Stimulated activated CD8-positive, alpha-beta memory T cell treated with anti-CD3 and anti-CD28 coated beads, Interleukin-12 subunit alpha, Interleukin-12 subunit beta, amount 100 ng/mL, for 24 hours (primary cell): Measurements from ENCODE around the gene TENT5A.
"Not testable (repeated sequence)": the region's sequence is repeated elsewhere in the genome, so short reads cannot be mapped to it uniquely, and the experiment has no call there.

Source experiments
- DNase-seq: peaks from one replicate; pipeline ENCODE4 v3.0.0-alpha.2; 2020; ENCODE audit errors: extremely low read depth

Gene TENT5A

DNA sequence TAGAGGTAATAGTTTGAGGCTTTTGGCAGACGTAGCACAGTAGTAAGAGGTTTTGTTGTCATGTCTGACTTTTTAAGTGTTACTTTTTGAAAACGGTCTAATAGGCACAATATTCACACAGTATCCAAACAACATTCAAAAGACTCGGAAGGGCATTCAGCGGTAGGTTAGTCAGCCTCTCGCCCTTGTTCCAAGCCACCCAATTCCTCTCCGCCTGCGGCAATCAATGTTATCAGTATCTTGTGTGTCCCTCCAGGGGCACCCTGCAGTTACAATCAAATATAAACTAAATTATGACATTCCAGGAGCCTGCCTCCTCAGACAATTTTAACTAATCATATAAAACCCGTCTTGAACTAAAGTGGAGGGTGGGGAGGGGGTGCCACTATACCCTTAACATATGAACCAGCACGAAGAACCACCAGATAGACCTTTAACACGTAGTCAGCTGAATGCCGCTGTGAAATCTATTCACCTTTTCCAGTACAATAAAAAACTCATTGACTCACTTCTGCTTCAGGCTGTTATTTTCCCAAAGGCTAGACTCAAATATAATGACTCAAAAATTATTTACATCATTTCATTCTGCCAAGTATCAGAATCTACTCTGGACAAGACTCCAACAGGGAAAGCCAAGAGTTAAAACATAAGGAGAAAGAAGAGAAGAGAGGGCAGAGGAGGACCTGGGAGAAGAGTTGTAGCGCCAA lies 1.6 kb downstream of the TENT5A start:
- DNase-seq, result no peak

DNA sequence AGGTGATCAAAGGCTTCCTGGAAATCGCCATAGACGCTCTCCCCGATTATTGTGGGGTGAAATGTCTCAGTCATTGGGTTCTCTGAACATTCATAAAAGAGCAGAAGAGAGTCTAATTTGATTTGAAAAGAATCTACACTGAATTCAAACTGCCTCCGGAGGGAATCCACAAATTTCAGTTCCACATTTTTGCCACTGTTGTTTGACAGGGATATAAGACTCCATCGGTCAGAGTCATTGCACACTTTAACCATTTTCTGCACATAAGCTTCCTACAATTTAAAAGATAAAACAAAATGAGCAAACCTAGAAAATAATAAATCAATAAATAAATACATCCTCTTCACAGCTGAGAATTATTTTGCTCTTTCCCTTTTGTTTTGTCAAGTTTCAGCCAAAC lies 2.3 kb downstream of the TENT5A start:
- no peak for DNase-seq

DNA sequence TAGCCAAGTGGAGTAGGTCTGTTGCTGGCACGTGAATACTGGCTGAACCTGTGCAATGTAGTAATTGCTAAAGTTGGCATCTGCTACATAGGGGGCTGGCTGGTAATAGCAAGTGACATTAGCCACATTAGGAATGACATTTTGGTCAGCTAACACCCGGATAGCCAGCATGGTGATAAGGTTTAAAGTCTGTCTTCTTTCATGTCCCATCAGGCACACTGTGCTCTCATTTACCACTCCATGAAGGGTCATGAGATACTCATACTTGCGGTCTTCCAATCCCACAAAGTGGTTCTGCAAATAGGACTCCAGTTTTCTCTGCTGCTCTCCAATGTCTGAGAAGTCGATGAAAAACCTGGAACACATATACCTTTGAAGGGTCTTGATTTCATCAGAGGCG lies 2.8 kb downstream of the TENT5A start:
- DNase-seq, result no peak

DNA sequence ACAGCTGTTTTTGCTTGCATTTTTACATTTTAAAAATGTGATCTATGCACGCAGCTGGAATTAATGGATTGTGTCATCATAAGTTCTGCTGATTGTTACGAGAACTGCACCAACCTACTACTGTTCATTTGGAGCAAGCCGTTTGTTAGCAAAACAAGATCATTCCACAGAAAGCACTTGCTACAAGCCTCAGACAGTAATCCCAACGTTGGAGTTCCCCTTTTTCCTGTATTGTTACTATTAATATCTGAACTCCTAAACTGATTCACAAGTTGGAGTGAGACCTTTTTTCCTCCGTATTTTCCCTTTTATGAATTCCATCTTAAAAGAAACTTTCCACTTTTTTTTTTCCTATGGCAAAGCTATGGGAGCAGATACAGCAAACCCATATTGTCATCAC lies 3.5 kb downstream of the TENT5A start:
- DNase-seq, result no peak

DNA sequence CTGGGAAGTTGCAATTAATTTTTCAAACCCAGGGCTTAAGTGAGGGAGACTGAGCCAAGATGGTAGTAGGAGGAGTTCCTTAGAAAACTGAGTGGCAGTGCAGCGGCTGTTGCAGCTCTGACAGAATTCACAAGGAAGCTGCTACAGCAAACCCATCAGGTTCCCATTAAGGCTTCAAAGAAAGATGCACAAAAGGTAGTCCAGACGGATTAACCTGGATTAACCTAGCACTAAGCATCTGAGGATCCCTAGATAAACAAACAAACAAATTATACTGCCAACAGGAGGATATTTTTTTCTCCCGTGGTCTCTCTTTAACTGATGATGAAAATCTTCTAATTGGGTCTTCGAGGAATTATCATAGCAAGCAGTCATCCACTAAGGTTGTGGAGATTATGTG lies 5.2 kb downstream of the TENT5A start:
- no peak for DNase-seq

DNA sequence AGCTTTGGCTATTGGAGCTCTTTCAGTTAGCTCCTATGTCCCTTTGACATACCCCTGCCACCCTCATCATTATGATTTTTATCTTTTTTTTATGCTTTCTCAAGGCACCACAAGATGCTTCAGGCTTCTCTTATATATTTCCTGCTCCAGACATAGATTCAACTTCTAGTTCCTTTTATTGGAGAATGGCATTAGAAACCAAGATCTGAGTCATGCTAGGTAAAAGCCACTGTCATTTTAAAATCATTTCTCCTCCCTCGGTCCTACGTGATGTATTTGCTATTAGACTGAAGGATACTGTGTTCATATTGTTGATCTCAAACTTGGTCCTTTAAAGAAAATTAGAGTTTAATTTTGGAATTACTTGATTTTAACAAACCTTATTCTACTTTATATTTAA lies 8.3 kb downstream of the TENT5A start:
- no peak for DNase-seq

DNA sequence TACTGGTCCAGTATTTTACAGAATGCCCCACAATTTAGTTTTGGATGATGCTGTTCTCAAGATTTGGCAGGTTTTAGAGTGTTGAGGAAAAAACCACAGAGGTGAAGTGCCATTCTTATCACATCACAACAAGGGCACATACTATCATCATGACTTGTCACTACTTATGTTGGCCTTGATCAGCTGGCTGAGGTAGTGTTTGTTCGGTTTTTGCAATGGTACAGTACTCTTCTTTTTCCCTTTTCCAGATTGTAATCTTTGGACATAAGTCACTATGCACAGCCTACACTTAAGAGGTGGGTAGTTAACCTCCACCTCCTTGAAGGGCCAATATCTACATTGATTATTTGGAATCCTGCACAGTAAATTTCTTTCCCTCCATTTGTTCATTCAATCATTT lies 8.8 kb downstream of the TENT5A start:
- no peak for DNase-seq

DNA sequence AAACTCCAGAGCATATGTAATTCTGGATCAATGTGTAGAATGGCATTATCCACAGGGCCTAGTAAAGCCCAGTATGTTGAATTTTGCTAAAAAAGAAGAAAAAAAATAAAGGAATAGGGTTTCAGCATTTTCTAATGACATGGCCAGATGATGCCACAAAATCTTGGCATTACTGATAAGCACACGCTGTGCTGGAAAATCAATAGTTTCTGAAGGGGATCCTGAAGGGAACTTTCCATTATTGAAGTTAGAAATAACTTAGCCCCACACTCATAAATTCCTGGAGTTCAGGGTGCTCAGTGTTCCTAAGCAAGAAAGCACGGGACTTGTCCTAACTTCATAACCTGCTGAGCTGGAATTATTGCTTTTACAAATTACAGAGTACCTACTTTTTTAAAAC lies 10.8 kb downstream of the TENT5A start:
- no peak for DNase-seq

DNA sequence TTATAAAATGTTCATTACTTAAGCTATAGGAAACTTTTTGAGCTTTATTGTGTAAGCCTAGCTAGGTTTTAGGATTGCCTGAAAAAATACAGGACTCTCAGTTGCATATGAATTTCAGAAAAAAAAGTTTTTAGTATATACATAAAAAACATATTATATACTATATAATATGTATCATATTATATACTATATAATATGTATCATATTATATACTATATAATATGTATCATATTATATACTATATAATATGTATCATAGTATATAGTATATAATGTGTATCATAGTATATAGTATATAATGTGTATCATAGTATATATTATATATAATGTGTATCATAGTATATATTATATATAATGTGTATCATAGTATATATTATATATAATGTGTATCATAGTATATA lies 11.9 kb downstream of the TENT5A start:
- not testable (repeated sequence) for DNase-seq

DNA sequence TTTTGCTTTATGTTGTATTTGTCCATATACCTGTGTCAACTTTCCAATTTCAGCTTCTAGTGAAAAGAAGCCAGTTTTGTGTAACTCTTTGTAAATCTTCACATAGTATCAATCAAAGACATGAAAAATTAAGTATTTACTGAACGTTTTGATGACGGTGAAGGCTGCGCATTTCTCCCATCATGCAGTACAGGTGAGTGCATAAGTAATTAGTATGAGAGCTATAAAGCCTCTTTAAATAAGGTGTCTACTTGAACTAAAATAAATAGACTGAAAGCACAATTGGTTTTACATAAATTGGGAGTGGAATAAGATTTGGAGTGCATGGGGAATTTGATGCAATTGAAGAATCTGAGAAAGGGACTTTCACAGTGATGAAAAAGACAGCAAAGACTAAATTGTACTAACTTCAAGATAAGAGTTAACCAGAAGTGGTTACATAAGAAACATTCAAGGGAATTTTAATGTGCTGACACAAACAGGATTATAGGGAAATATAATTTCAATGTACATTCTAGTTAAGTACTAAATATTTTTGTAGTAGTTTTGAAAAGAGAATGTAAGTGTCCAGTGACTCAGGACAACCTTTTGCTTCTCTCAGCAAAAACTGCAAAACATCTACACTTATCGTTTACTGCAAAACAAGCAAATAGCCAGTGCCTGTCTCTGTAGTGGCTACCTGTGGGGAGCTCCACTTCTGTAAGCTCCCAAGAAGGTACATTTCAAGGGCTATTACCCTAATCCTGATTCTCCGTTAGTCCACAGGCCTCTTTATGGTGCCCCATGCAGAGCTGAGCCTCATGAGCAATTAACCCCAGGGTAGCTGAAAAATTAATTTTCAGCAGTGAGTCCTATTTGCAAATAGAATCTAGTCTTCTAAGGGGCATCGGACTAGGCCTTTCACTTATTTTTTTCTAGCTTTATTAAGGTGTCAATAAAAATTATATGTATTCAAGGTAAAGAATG lies 13.0 kb downstream of the TENT5A start:
- no peak for DNase-seq

DNA sequence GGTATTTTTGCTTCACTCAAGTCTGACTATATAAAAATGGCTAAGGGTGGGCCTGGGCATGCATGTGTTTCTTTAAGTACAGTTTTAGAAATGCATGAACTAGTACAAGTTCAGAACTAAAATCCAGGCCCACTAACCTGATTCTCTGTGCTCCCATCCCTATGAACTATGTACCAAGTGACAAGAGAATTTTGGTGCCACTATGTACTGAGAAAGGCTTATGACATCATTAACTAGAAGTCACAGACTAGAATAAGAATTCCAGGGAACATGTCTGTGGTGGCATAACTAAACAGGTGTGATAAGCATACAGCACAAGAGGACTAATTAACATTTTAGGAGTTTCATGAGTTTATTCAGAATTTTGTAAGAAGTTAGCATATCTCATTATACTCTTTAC lies 16.1 kb downstream of the TENT5A start:
- no peak for DNase-seq

DNA sequence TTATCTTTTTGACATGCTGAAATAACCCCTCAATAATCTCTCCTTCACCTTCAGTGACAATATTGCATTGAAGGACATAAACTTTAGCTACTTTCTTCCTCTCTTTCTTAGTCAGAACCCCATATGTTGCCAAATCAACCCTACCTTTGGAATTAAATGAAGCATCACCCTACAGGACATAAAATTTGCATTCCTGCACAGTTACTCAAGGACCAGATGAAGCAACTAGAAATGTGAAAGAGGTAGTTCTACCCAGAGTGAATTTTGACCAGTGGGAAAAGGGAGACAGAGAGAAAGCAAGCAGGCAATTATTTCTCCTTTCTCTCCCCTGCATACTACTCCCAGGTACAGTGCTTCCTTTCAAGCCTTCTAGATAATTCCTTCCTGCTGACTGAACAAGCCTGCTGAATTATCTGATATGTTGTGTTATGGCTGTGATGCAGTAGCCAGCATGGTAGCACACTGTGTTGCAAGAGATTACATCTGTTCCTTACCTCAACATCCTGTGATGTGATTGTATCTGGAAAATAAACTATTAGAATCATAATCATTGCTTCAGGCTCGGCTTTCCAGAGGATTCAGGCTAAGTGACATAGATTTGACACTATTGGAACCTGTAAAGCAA lies 16.6 kb downstream of the TENT5A start:
- DNase-seq, result no peak

DNA sequence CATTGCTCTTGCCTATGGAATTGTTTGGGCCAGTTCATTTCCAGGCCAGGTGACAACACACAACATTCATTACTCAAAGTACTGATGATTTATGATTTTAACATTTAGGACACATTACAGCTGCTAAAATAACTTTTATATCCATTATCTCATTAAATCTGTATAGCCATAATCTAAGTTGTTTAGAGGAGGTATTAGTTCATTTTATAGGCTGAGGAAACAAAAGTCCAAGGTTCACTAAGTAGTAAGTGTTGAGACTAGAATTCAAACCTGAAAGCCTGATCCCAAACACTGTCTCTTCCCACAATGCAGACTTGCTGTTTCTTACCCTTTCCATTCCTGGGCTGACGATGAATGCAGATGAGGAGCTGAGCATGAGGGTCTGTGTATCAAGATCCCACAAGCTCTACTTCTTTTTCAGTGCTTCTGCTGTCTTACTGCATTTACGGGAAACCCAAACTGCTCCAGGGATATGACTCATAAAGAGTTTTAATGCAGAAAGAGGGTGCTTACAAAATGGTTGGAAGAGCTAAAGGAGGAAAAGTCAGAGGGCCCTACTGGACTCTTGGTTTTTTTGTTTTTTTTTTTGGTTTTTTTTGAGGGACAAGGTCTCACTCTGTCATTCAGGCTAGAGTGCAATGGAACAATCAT lies 17.9 kb downstream of the TENT5A start:
- no peak for DNase-seq

DNA sequence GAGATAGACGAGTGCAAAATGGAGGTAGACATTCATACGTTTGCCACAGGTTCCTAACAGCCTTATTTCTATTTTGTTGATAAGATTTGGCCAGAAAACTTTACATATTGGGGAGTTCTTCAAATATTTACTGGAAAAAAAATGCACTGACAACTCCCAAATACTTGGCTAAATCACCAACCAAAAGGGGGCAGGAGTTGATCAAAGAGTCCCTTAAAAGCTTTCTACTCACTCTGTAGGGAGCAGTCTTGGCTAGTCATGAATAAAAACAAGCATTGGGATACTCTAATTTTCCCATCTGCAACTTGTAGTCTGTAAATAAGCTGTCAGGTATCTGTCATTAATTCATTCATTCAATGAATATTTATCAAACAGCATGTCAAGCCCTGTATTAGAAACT lies 18.4 kb downstream of the TENT5A start:
- no peak for DNase-seq

DNA sequence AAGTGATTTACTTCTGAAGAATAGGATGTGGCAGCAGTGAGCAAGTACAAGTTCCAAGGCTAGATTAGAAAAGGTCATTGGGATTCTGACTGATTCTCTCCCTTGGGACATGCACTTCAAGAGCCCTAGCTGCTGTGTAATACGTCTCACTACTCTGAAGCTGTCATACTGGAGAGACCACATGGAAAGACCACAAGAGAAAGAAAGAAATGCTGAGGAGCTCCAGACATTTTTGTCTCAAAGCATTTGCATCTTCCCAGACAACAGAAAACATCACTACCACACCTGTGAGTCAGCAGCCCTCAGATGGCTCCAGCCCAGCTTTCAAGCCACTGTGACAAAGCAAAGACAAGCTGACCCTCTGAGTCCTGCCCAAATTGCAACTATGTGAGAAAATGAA lies 20.7 kb downstream of the TENT5A start:
- DNase-seq, result no peak

DNA sequence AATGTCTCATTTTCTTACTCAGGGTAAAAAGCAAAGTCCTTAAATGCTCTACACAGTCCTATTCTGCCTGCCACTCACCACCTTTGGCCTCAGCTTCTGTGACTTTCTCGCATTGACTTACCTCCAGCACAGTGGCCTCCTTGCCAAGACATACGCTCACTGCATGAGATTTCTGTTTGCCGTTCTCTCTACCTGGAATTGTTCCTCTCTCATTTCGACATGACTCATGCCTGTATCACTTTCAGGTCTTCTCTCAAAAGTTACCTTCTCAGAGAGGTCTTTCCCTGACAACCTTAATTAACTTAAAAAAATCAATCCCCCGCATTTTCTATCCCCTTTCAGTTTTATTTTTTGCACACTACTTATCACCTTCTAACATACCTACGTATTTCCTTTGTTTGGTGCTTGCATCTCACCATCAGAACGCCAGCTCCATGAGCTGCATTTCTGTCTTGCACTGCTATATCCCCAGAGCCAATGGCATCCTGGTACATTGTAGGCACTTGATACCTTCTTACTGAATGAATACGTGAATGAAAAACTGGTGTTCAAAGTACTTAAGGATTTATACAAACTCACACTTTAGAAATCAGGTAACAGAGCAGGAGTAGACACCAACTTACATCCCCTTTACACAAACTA lies 24.5 kb downstream of the TENT5A start:
- DNase-seq, result no peak

DNA sequence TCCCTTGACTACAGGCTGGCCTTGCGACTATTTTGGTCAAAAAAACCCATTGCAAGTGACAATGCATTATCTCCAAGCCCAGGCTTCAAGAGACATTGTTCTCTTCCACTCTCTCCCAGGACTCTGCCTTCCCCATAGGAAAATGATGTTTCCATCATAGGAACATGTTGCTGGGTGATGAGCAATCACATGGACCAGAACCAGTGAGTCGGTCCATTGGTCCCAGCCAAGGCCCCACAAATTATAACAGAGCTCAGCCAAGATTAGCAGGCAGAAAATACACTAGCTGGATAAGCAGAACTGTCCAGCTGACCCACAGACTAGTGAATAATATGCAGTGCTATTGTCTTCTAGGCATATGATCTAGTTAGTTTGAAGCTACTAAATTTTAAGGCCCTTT lies 27.4 kb downstream of the TENT5A start:
- no peak for DNase-seq

DNA sequence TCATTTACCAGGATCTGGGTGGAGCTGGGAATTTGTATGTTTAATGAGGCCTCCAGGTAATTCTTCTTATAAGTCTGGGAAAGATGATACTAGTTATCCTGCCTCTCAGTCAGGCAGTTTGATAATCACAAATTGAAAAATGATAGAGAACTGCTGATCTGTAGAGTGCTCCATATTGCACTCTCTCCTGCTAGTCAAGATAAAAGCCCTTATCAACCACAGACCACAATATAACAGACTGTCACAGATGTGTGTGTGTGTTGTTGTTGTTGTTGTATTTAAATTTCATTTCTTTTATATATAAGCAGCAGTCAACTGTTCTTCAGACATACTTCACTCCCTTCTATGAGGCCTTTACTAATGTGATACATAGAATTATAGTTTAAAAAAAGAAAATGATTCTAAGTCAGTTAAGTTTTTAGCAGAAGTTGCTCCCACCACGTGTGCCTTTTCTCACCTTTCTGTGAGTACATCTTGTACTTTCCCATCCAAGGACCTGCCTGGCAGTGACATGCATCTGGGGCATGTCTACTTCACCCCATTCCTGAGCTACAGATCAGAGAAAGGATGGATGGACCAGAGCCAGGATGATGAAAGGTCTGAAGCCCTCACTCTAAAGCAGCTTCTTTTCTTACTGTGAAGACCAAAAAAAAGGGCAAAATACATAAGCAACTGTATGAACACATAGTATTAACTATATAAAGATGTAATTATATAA lies 29.8 kb downstream of the TENT5A start:
- DNase-seq, result no peak

DNA sequence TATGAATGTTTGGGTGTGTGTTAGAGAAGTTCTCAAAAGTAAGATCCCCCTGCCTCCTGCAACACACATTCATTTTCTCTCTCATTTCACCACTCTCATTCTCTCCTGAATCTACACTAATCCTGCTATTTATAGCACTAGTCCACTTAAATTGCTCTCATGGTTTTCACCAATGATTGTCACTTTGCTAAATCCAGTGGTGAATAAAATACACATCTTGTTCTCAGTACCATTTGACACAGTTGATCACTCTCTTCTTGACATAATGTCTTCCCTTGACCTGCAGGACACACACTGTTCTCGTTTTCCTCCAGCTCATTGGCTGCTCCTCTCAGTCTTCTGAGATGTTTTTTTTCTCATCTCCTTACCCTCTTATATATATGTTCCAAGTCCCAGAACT lies 32.1 kb downstream of the TENT5A start:
- no peak for DNase-seq

DNA sequence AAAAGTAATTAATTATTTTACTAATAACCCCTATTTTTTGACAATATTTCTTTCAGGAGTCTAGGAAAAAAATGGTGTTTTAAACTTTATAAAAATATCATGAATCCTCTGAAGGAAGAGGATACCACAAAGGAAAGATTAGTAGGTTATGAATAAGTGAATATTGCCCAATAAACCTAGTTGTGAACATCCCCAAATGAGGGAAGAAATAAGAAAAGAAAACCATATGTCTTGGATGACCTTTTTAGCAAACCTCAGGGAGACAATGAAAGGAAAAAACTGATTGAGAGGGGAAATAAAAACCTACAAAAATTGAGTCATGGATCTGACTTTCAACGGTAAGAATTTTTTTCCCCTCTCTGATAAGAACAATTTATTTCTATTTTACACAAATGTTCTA lies 34.4 kb downstream of the TENT5A start:
- DNase-seq, result no peak

DNA sequence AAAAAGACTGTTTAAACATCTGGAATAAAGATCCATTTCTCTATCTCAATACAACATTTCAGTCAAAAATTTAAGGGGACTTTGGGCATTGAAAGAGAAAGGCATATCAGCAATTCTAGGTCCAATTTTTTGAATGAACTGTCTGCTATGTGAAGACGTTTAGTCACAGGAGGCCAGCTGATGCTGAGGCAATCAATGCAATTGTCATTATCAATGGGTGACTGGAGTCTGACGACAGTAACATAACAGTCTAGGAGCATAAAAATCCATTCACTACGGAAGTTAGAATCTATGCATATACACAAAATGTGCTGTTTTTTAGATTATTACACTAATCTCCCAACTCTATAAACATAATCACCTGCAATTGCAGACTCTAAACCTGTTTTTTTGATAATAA lies 37.8 kb downstream of the TENT5A start:
- no peak for DNase-seq
